Heart right ventricle (tissue), 16 donors: ENCODE results near the gene PLD1. TPM values are rescaled to one million over a fixed set of nuclear protein-coding genes. Genes with fewer than 3 reads are reported as not detected.

Source experiments
- ATAC-seq, 8 donors: fragments of 200-7000 bp; cut with Tn5 transposase; one replicate each; pipeline ENCODE4 v1.9.1; 2020; ENCODE audit warnings: mild to moderate bottlenecking in 8 of 8, moderate library complexity in 8 of 8, moderate number of reproducible peaks in 1 of 8
- DNase-seq, 2 donors: peaks; one replicate each; pipeline ENCODE4 v3.0.0-alpha.2; 2020
- H3K27ac ChIP-seq, 10 donors: fragments of 200-600 bp; sonication (generic) in 2 of 10; one replicate each; pipeline versions ENCODE4 v1.5.0 to v1.8.0; 2020 to 2022; ENCODE audit warnings: mild to moderate bottlenecking in 3 of 10
- H3K27me3 ChIP-seq, 7 donors: fragments of 200-600 bp; one replicate each; pipeline ENCODE4 v1.8.0; 2021 to 2022; ENCODE audit warnings: mild to moderate bottlenecking in 2 of 7
- H3K36me3 ChIP-seq, 9 donors: fragments of 200-600 bp; sonication (generic) in 1 of 9; one replicate each; pipeline versions ENCODE4 v1.5.0 to v1.8.0; 2020 to 2022; ENCODE audit warnings: mild to moderate bottlenecking in 2 of 9
- H3K4me1 ChIP-seq, 9 donors: fragments of 200-600 bp; sonication (generic) in 1 of 9; one replicate each; pipeline versions ENCODE4 v1.5.0 to v1.8.0; 2020 to 2022; ENCODE audit warnings: mild to moderate bottlenecking in 4 of 9
- H3K4me3 ChIP-seq, 10 donors: fragments of 200-600 bp; sonication (generic) in 2 of 10; one replicate each; pipeline versions ENCODE4 v1.5.0 to v1.8.0; 2020 to 2022; ENCODE audit warnings: mild to moderate bottlenecking in 7 of 10, moderate library complexity in 2 of 10
- H3K9me3 ChIP-seq, 11 donors: fragments of 200-600 bp in 10 of 11; sonication (generic) in 2 of 11; one replicate each; pipeline versions ENCODE4 v1.5.0 to v1.8.0; 2013 to 2022; ENCODE audit warnings: mild to moderate bottlenecking in 2 of 11, control low read depth in 1 of 11, moderate library complexity in 1 of 11
- WGBS, 2 donors: extraction: QIAGEN DNeasy Blood & Tissue Kit; methylation state at CpG; one replicate each; pipeline ENCODE4 v1.1.7; 2013; ENCODE audit warnings: inconsistent platforms in 1 of 2; 5-methylcytosine and 5-hydroxymethylcytosine counted together
- intact Hi-C, 10 donors: fragments of 100-400 bp; cut with DNase I; formaldehyde crosslinking; loops; one replicate each; pipeline versions ENCODE4 v1.11.1 to v1.14.2; 2022
- polyA plus RNA-seq, 2 donors: library from polyadenylated mRNA; stranded (reverse); fragments of 200-250 nt; gene quantifications; one replicate each; pipeline ENCODE4 v1.2.3, GENCODE V29; 2013
- total RNA-seq, 10 donors: library from RNA; stranded (reverse); fragmentation: NEBNext Ultra II Directional in 3 of 10; extraction: Animal tissue kit (Norgen Biotek cat#: 25700) in 3 of 10; gene quantifications; one replicate each; pipeline versions ENCODE4 v1.2.1 to v1.2.4, GENCODE V29; 2021 to 2023
- TF ChIP-seq, protein P1 (sequence below), 9 donors: fragments of 200-600 bp; sonication (generic) in 2 of 9; IDR thresholded peaks; one replicate each; pipeline versions ENCODE4 v1.5.0 to v1.8.0; 2021 to 2022; ENCODE audit warnings: antibody characterized with exemption in 9 of 9, mild to moderate bottlenecking in 5 of 9, moderate library complexity in 1 of 9
- donor health status: Arrhythmogenic right ventricular cardiomyopathy.
- donor health status: ischemic (EF 13 %, LVEDD 7.1; RV severe dilation, severe dysfunction).
- donor health status: healthy with polysubstance abuse.
- donor health status: DM: no; HTN: yes; CAD: no.
- donor health status: DM: no; HTN: no; CAD: no.
- donor health status: ischemic (EF 25% LVEDD 6.9; RV normal size, moderate dysfunction).
- donor health status: ischemic (EF 25% LVEDD 5.7; RV mildly dilated, moderate dysfunction).
- donor health status: healthy.
- donor health status: DM: yes; HTN: yes; CAD: no.
- donor health status: Ischemic cardiomyopathy.
- donor health status: ischemic (EF 35%, LVEDD 5.7; RV mildly dilated, moderate dysfunction).
- donor health status: nonischemic (EF 11% LVEDD 7.7; RV severe dilation, severe dysfunction).
- donor health status: DM: yes; HTN: yes; CAD: no.
- donor health status: PGD.
- donor health status: ischemic (EF 29% LVEDD 5.4; RV normal size, mild dysfunction).
- donor health status: nonischemic (EF 23%, LVEDD 6.1; RV moderate dilation, normal function).

PLD1 gene
- total and polyA plus RNA-seq, 12 donors, result 10.5 to 83.3 (median 62.9) TPM

DNA sequence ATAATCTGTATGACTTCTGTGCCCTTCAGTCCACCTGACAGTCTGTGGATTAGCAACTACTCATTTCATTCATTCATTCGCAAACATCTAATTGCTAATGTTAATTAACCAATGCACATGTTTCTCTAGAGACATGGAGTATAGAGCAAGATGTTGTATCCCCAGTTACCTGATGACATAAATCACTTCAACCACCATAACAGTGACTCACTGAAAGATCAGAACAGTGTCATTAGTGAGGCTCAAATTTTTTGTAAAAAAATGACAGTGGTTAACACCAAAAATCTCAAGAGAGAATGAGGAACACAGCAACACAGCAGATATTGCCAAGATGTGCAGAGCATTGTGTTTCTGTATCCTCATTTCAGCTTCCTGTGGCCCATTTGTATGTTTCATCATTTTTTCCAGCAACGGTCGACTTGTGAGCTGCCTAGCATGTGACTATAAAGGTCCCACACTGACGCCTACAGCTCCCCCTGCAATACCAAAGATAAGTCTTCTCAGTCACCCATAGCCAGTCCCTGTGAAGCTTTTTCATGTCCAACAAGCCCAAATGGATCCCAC, 3.7 kb upstream of the PLD1 start:
- ATAC-seq, result peak in 1 of 8 donors; percentile 17
- Histone ChIP-seq H3K27ac (peak overlapping the region in 5 of 10 donors; percentile 2 to 90 (median 31)), H3K9me3 (peaks cover 0 to 9% (median 0%) of the 10 kb centered on the region in 11 donors), H3K36me3 (no peaks in the 10 kb centered on the region), H3K4me1 (peaks cover 0 to 47% (median 10%) of the 10 kb centered on the region in 9 donors), H3K4me3 (no peak overlapping the region), H3K27me3 (no peaks in the 10 kb centered on the region)
- intact Hi-C loops, result loop anchor here in 1 of 10 donors (5.0 kb wide), 2 partner anchors 42 to 223 kb away; partner anchors contain the start of gene FNDC3B
- DNase-seq, result no peak
- TF ChIP-seq, protein P1, sequence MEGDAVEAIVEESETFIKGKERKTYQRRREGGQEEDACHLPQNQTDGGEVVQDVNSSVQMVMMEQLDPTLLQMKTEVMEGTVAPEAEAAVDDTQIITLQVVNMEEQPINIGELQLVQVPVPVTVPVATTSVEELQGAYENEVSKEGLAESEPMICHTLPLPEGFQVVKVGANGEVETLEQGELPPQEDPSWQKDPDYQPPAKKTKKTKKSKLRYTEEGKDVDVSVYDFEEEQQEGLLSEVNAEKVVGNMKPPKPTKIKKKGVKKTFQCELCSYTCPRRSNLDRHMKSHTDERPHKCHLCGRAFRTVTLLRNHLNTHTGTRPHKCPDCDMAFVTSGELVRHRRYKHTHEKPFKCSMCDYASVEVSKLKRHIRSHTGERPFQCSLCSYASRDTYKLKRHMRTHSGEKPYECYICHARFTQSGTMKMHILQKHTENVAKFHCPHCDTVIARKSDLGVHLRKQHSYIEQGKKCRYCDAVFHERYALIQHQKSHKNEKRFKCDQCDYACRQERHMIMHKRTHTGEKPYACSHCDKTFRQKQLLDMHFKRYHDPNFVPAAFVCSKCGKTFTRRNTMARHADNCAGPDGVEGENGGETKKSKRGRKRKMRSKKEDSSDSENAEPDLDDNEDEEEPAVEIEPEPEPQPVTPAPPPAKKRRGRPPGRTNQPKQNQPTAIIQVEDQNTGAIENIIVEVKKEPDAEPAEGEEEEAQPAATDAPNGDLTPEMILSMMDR (IDR thresholded peaks at IDR 0.05), result no peak
- WGBS, 2 donors, result 59 to 60% methylated on average over 4 of the region's 4 CpGs

DNA sequence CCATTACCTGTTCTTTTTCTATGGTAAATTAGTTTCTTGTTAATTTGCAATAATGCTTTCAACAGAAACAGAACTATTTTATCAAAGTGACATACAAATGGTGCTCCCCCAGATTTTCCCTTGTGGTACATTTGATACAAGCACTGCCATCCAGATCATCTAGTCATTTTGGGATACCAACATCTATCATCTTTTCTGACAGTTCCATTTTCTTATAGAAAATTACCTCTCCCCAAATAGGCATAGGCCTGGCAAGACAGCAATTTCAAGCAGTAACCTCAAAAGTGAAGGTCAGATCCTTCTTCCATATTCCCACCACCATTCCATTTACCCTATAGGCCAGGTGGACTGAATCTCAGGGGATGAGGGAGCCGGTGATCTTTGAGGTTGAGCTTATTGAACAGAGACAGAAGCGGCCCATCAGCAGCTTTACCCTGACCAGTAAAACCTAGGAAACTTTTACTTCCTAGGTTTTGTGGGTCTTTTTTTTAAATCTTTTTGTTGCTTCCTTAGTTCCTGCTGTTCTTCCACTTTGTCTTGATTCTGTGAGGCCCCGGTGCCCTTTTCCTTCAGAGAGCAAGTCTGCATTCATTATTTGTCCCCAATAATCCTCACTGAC, 3.1 kb upstream of the PLD1 start:
- WGBS, 2 donors, result 93 to 98% methylated on average over 3 of the region's 3 CpGs
- DNase-seq (no peak), ATAC-seq (no peak)
- Histone ChIP-seq H3K27ac (peak overlapping the region in 4 of 10 donors; percentile 2 to 90 (median 34)), H3K27me3 (no peaks in the 10 kb centered on the region), H3K36me3 (no peaks in the 10 kb centered on the region), H3K9me3 (peaks cover 0 to 9% (median 0%) of the 10 kb centered on the region in 11 donors), H3K4me1 (peaks cover 0 to 51% (median 15%) of the 10 kb centered on the region in 9 donors), H3K4me3 (no peak overlapping the region)
- intact Hi-C loops, result loop anchor here in 1 of 10 donors (5.0 kb wide), 2 partner anchors 41 to 224 kb away; partner anchors contain the start of gene FNDC3B
- TF ChIP-seq, protein P1 (IDR thresholded peaks at IDR 0.05), result no peak

DNA sequence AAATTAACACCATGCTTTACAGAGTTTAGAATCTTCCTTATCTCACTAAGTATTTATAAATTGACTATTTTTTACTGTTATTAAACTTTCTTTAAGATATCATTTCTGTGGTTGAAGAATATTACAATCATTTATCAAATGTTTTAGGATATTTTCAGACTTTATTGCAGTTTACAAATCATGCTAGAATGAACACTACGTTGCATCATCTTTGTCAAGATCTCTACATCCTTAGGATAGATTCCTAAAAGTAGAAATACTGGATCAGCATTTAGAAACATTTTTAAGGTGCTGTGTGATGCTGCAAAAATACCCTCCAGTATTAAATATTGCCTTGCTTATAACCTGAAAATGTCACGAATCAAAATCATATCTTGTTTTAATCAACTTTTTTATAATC, 2.5 kb upstream of the PLD1 start:
- intact Hi-C loops, result loop anchor here in 1 of 10 donors (5.0 kb wide), 2 partner anchors 41 to 224 kb away; partner anchors contain the start of gene FNDC3B
- Histone ChIP-seq H3K4me1 (peaks cover 0 to 51% (median 15%) of the 10 kb centered on the region in 9 donors), H3K4me3 (no peak overlapping the region), H3K9me3 (peaks cover 0 to 5% (median 0%) of the 10 kb centered on the region in 11 donors), H3K36me3 (no peaks in the 10 kb centered on the region), H3K27ac (peak overlapping the region in 2 of 10 donors; percentile 90 to 93), H3K27me3 (no peaks in the 10 kb centered on the region)
- ATAC-seq (no peak), DNase-seq (no peak)
- WGBS, 2 donors, result 94 to 95% methylated on average over 2 of the region's 2 CpGs
- TF ChIP-seq, protein P1 (IDR thresholded peaks at IDR 0.05), result no peak

DNA sequence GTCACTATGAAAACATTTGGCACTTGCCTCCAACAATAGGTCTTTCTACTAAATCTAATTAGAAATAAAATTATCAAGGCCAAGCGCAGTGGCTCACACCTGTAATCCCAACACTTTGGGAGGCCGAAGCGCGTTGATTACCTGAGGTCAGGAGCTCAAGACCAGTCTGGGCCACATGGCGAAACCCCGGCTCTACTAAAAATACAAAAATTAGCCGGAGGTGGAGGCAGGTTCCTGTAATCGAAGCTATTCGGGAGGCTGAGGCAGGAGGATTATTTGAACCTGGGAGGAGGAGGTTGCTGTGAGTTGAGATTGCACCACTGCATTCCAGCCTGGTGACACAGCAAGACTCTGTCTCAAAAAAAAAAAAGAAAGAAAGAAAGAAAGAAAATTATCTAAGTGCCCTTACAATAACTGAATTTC, 1.6 kb upstream of the PLD1 start:
- Histone ChIP-seq H3K27ac (peak overlapping the region in 7 of 10 donors; percentile 90 to 94 (median 92)), H3K27me3 (no peaks in the 10 kb centered on the region), H3K9me3 (peaks cover 0 to 5% (median 0%) of the 10 kb centered on the region in 11 donors), H3K36me3 (no peaks in the 10 kb centered on the region), H3K4me1 (peaks cover 0 to 54% (median 16%) of the 10 kb centered on the region in 9 donors), H3K4me3 (no peak overlapping the region)
- 95 to 97% methylated on average over 9 of the region's 9 CpGs for WGBS, 2 donors
- TF ChIP-seq, protein P1 (IDR thresholded peaks at IDR 0.05), result no peak
- DNase-seq, result no peak
- intact Hi-C loops, result loop anchor here in 2 of 10 donors (2.0 to 5.0 kb wide), 3 partner anchors 21 to 225 kb away; partner anchors contain the start of gene FNDC3B (in 1 of the 2)
- no peak for ATAC-seq
